Activated T-cell treated with anti-CD3 and anti-CD28 coated beads, Interleukin-2, amount 50 U/mL, for 48 hours (primary cell): ENCODE results near the gene DMRTB1.
A peak's percentile ranks its signal among the peaks of the same experiment; 100 is the strongest.
"Not testable (repeated sequence)": the region's sequence is repeated elsewhere in the genome, so short reads cannot be mapped to it uniquely, and the experiment has no call there.

Source experiments
- DNase-seq, 2 experiments: peaks; one replicate each; pipeline ENCODE4 v3.0.0-alpha.2; 2020

DMRTB1 gene

DNA sequence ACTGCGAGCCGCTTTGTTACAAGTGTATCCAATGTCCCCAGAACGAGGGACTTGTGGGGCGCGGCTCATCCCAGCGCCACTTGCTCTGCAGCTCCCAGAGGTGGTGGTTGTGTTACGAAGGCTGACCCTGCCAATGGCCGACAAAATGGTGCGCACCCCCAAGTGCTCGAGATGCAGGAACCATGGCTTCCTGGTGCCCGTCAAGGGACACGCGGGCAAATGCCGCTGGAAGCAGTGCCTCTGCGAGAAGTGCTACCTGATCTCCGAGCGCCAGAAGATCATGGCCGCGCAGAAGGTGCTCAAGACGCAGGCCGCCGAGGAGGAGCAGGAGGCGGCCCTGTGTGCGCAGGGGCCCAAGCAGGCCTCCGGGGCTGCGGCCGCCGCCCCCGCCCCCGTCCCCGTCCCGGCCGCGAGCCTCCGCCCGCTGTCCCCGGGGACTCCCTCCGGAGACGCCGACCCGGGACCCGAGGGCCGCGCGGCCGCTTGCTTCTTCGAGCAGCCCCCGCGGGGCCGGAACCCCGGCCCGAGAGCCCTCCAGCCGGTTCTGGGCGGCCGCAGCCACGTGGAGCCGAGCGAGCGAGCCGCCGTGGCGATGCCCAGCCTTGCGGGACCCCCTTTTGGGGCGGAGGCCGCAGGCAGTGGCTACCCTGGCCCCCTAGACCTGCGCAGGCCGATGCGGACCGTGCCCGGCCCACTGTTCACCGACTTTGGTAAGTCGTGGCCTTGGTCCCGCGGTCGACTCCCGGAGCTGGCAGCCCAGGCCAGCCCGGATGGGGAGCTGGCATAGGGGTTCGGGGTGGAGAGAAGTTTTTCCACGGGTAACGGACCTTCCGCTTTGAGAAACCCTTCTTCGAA lies at the start of gene DMRTB1:
Gene DMRTB1 (plus strand): TSS at position 79 of the 855 bp plus-strand sequence. CDS start 55 bp downstream, at position 134.
- no peak for DNase-seq

DNA sequence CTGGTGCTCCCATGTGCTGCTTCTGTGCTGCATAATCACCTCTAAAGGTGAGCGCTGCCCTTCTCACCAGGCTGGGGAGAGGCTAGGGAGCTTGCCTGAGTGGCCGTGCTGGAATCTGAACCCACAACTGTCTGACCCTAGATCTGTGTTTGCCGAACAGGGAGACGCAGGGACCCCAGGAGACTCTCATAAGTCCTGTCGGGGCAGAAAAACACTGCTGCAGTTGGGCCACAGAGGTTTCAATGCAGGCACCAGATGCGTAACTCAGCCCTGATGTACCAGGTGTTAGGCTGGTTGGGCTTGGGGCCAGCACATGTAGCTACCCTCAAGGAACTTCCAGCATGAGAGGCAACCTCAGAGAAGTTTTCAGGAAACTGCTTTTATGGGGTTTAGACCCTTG lies 49.5 kb upstream of the DMRTB1 start:
- DNase-seq, result no peak

- peak; percentile 36 to 48 for DNase-seq
Observed at GRCh38 chr1:53410100-53410541, 49.1 kb upstream of the DMRTB1 start.

GRCh38 chr1:53410701-53411100 lies 48.5 kb upstream of the DMRTB1 start:
- DNase-seq, result no peak

- peak; percentile 39 to 47 for DNase-seq
Observed at GRCh38 chr1:53411541-53412152, 47.6 kb upstream of the DMRTB1 start.

GRCh38 chr1:53412285-53413174 lies 46.7 kb upstream of the DMRTB1 start:
- no peak for DNase-seq

DNA sequence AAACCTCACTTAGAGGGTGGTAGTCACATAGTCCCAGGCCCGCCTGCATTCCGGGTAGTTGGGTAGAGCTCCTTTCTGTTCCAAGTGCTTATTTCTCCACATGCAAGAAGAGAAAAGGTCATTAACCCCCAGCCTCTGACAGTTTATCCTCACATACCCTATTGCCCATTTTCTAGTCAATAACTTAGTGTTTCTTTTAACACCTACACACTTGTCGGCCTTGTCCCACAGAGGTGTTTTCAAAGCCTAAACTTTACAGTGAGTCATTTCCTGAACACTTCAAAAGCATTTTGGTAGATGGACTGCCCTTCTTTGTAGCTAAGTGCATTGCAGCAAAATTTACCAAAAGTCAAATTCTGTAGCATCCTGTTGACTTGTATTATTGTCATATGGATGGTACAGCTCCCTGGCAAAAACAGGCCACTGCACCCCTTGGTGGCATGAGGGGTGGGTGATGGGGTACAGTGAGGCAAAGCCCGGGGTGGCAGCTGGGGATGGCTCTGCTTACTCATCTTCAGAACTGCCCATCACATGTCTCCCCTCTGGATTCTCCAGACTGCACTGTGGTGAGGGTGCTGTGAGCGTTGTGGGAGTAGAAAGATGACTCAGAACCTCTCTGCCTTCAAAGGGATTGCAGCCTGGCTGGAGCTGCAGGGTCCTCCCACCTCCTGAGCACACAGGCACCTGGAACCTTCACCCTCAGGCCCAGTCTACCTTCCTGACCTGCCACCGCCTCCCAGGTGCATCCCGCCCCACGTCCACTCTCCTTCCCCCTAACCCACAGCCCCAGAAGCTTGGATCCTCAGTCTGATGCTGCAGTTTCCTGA lies 45.8 kb upstream of the DMRTB1 start:
- DNase-seq, result peak; percentile 78 to 81

GRCh38 chr1:53414632-53415031 lies 44.6 kb upstream of the DMRTB1 start:
- no peak for DNase-seq

DNA sequence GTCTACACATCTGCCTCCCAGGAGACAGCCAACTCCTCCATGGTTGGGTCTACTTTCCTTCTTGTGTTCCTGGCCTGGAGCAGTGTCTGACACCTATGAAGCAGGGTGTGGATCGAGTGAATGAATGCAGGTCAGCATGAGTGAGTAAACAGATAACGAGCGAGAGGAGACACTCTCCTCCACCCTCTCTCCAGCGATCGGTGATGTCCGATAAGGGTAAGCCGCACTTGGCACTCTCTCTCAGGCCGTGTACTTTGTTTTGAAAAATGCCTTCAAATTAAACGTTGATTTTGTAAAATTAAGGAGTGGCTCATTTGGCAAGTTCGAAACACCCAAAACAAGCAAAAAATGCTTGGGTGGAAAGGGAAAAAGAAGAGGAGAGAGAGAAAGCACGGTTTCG lies 43.8 kb upstream of the DMRTB1 start:
- no peak for DNase-seq

GRCh38 chr1:53416269-53416813 lies 42.9 kb upstream of the DMRTB1 start:
- DNase-seq, result no peak

DNA sequence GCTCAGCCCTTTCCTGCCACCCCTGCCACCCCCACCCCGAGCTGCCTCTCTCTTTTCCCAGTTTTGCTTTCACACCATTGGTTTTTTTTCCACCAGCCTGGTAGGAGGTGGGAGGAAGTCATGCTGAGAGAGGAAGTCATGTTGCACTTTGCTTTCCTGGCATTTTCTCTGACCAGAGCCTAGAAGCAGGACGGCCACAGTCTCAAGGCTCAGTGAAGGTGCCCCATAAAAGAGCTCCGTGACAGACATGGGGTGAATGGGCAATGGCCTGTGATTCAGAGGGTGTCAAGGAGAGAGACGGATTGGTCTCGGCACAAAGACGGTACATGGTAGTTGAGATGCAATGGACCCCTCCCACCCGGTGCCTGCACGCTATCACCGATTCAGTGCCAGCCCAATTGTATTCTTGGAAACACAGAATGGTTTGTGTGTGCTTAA lies 42.1 kb upstream of the DMRTB1 start:
- DNase-seq, result no peak

DNA sequence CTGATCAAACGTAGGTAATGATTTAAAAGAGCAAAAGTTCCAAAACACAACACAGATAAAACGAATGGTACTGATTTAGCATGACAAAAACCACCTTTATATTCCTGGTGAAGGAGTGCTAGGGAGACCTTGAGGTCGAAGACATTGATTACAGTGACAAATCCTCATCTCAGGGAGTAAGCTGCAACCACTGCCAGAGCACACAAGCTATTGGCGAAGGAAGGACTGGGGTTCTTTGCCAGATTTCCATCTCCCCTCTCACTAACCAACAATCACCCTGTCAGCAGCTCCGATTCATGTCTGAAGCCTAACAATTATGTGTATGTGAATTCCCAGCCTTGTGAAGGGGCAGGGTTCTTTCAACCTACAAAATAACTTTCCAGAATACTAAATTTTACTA lies 40.2 kb upstream of the DMRTB1 start:
- no peak for DNase-seq

GRCh38 chr1:53420341-53420740 lies 38.9 kb upstream of the DMRTB1 start:
- no peak for DNase-seq

- DNase-seq, result no peak
Observed at GRCh38 chr1:53421208-53421607, 38.0 kb upstream of the DMRTB1 start.

DNA sequence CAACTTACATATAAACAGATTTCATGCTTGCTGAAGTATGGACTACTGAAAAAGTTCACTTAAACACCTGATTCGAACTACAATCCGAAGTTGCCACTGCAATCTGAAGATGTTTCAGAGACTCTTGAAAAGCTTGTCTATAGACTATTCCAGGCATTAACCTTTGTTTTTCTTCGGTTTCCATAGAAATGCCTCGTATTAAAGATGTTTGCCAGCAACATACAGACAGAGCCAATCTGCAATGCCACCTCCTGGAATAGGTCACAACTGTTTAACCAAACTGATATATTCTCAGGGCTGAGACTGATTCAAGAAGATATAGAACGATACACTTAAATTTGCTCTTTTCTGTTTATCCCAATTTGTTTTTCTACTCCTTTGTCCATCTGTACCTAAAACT lies 28.9 kb upstream of the DMRTB1 start:
- DNase-seq, result no peak

DNA sequence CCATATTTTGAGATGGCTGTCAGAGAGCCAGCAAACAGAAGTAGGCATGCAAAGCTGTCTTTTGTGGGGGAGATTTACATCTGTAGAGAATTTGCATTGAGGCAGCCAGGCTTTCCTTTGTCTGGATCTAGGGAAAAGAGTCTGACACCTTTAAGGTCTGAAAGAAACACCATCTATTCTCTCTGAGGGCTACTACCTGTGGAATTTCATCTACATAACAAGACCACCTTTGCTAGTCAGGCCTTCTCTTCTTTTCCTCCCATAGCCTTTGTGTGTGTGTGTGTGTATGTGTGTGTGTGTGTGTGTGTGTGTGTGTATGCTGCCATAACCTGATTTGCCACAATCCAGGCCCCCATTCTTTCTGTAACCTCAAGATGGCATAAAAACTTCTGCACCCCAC lies 28.4 kb upstream of the DMRTB1 start:
- DNase-seq, result no peak

GRCh38 chr1:53431244-53431643 lies 28.0 kb upstream of the DMRTB1 start:
- no peak for DNase-seq

DNA sequence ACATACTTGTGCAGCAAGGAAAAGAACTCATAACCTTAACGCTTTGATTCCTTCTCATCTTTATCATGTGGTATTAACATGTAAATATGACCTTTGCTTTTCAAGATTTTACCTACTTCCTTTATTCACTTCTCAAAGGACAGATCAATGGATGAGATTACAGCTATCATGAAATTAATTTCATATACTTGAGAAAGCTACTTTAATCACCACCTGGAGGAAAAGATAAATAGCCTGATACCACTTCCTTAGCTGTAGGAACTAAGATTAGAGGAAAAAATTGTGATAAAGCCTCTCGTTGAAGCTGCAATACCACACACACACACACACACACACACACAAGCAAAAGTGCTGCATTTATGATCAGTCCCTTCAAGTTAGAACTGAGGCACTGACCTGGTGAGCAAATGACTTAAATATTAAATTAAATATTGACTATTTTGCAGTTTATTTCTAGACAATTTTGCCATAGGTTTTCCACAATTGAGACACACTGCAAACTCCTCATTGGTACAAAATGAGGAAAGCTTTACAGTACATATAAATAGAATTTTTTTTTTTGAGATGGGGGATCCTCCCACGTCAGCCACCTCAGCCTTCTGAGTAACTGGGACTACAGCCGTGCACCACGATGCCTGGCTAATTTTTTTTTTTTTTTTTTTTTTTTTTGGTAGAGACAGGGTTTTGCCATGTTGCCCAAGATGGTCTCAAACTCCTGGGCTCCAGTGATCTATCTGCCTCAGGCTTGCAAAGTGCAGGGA lies 27.2 kb upstream of the DMRTB1 start:
- no peak for DNase-seq

- DNase-seq, result no peak
Observed at GRCh38 chr1:53432611-53433010, 26.6 kb upstream of the DMRTB1 start.

DNA sequence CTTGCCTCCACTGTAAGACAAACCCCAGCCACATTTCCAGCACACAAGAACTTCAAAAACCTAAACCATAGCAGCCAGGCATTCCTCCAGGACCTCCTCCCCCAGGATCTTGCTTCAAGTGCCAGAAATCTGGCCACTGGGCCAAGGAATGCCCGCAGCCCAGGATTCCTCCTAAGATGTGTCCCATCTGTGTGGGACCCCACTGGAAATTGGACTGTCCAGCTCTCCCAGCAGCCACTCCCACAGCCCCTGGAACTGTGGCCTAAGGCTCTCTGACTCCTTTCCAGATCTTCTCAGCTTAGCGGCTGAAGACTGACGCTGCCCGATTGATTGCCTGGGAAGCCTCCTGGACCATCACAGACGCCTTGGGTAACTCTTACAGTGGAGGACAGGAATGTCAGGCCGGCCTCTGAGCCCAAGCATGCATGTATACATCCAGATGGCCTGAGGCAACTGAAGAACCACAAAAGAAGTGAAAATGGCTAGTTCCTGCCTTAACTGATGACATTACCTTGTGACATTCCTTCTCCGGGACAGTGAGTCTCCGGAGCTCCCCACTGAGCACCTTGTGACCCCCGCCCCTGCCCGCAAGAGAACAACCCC lies 24.7 kb upstream of the DMRTB1 start:
- not testable (repeated sequence) for DNase-seq

DNA sequence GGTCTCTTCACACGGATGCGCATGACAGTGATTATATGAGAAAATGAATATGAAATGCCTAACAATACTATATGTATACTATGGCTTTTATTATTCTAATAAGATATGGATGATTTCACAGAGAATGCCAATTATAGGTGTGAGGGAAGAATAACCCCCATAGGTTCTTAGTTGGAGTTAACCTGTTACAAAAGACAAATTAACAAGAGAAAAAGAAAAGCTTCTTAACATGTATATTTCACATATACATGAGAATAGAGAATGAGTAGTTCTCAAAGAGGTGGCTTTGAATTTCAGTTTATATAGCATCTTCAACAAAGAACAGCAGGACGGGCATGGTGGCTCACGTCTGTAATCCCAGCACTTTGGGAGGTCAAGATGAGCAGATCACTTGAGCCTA lies 24.0 kb upstream of the DMRTB1 start:
- no peak for DNase-seq
